C4-2B (cell line): ENCODE results near the gene LRRN4.

Experiments used
- CTCF ChIP-seq: fragments of 450-650 bp; conservative IDR thresholded peaks from 2 replicates; pipeline ENCODE4 v1.5.1; 2017; ENCODE audit warnings: mild to moderate bottlenecking
- ZFX ChIP-seq: fragments of 450-650 bp; IDR thresholded peaks from 2 replicates; pipeline ENCODE4 v1.6.1; 2017

DNA sequence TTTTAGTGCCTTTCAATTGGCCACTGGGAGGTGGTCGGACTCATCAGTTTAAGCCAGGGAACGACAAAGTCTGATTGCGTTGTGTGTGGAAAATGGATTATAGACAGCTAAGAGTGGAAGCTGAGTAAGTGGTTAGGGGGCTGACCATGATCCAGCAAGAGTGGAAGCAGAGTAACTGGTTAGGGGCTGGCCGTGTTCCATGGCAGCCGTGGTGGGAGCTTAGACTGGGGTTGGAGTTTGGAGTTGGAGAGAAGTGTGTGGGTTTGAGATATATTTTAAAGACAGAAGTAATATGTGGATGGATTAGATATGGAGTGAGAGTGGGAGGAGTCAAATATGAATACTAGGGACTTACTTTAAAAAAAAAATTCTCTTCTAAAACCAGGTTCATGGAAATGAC lies 41.7 kb downstream of the LRRN4 start:
- TF ChIP-seq CTCF: no peak
- no peak for TF ChIP-seq ZFX
